Measurements from ENCODE around the gene TRIM38.
A peak's percentile ranks its signal among the peaks of the same experiment; 100 is the strongest.

TRIM38 gene

DNA sequence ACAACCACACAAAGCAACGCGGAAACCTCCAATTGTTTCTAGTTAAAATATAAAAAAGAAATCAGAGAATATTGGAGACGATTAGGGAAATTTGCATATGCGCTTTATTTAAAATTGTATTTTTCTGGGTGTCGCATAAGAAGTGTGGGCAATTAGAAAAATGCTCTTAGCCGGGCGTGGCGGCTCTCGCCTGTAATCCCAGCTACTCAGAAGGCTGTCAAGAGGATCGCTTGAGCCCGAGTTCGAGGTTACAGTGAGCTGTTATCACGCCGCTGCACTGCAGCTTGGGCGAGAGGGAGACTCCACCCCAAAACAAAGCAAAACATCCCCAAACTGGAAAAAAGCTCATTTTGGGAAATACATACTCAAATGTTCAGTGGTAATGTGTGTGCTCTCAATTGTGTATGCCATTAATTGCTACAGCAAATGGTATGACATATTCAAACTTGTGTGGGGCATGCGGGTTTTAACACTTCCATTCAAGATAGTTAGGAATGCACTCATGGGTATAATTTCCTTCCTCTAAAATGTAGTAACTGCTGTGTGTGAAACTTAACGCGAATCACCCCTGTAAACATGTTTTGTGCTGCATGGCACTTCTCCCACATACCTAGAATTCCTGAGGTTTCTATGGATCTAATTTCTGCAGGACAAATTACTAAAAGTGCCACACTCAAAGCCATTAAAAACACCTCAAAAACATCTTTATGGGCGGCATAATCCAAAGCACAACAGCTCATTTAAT is 69.9 kb downstream of the TRIM38 start:
- Histone ChIP-seq H3K4me3 (ENCODE audit: low read depth, low read length) (peak overlapping the region; percentile 57), H3K4me1 (ENCODE audit: control insufficient read depth, insufficient read depth, low read length) (peaks cover 12% of the 10 kb centered on the region), H3K9me3 (ENCODE audit: control insufficient read depth, insufficient read depth, low read depth, low read length) (no peaks in the 10 kb centered on the region), H3K27ac (ENCODE audit: extremely low read depth, low read depth, low read length) (peak overlapping the region; percentile 54), H3K36me3 (ENCODE audit: control insufficient read depth in 2 of 2, insufficient read depth in 1 of 2, low read length in 2 of 2) (no peaks in the 10 kb centered on the region)
- CTCF ChIA-PET, result interaction anchor here (0.5 to 3.4 kb wide), 11 partner anchors 23 to 519 kb away, joined by 3 to 16 read pairs (median 3); a partner anchor contains a TSS
- TF ChIP-seq ZNF664 (tag by site-specific recombination; IDR thresholded peaks at IDR 0.05) (no peak), IKZF3 (tag by site-specific recombination; IDR thresholded peaks at IDR 0.05) (peak; percentile 76), ZNF660 (tag by site-specific recombination; IDR thresholded peaks at IDR 0.05) (no peak), ZNF37A (tag by site-specific recombination; IDR thresholded peaks at IDR 0.05) (no peak), REPIN1 (tag by site-specific recombination; IDR thresholded peaks at IDR 0.05; ENCODE audit: low read depth) (no peak), ZNF529 (tag by site-specific recombination; IDR thresholded peaks at IDR 0.05; ENCODE audit: insufficient replicate concordance) (no peak), ZNF157 (tag by site-specific recombination; IDR thresholded peaks at IDR 0.05) (no peak), ZNF184 (tag by site-specific recombination; IDR thresholded peaks at IDR 0.05) (peak; percentile 25; the same call in 1 of the 2 replicates), HOXC10 (CRISPR knock-in tag; IDR thresholded peaks at IDR 0.05) (no peak), ZNF292 (tag by site-specific recombination; IDR thresholded peaks at IDR 0.05; ENCODE audit: borderline replicate concordance, low read depth) (no peak), ZFP41 (tag by site-specific recombination; IDR thresholded peaks at IDR 0.05; ENCODE audit: borderline replicate concordance) (no peak), ZNF777 (tag by site-specific recombination; IDR thresholded peaks at IDR 0.05; ENCODE audit: borderline replicate concordance) (no peak), ZNF114 (tag by site-specific recombination; IDR thresholded peaks at IDR 0.05) (no peak), KLF10 (tag by site-specific recombination; IDR thresholded peaks at IDR 0.05) (no peak; the same call in 1 of the 2 replicates), ZBTB17 (tag by site-specific recombination; IDR thresholded peaks at IDR 0.05) (no peak), KLF1 (tag by site-specific recombination; IDR thresholded peaks at IDR 0.05) (no peak; the same call in 1 of the 2 replicates), ZNF132 (tag by site-specific recombination; IDR thresholded peaks at IDR 0.05; ENCODE audit: borderline replicate concordance) (no peak), ZBTB48 (tag by site-specific recombination; IDR thresholded peaks at IDR 0.05) (no peak), ZBTB8A (tag by site-specific recombination; IDR thresholded peaks at IDR 0.05) (no peak), ZNF626 (tag by site-specific recombination; IDR thresholded peaks at IDR 0.05) (peak; percentile 4; the same call in 1 of the 2 replicates), ZNF629 (tag by site-specific recombination; IDR thresholded peaks at IDR 0.05) (peak; percentile 5; the same call in 1 of the 2 replicates), ZBTB21 (tag by site-specific recombination; IDR thresholded peaks at IDR 0.05) (no peak), SALL2 (tag by site-specific recombination; IDR thresholded peaks at IDR 0.05; ENCODE audit: borderline replicate concordance) (no peak), ZNF426 (tag by site-specific recombination; IDR thresholded peaks at IDR 0.05) (no peak)
- TF ChIP-seq, protein P1, sequence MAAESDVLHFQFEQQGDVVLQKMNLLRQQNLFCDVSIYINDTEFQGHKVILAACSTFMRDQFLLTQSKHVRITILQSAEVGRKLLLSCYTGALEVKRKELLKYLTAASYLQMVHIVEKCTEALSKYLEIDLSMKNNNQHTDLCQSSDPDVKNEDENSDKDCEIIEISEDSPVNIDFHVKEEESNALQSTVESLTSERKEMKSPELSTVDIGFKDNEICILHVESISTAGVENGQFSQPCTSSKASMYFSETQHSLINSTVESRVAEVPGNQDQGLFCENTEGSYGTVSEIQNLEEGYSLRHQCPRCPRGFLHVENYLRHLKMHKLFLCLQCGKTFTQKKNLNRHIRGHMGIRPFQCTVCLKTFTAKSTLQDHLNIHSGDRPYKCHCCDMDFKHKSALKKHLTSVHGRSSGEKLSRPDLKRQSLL (tag by site-specific recombination; IDR thresholded peaks at IDR 0.05), result no peak
- TF ChIP-seq, protein P2, sequence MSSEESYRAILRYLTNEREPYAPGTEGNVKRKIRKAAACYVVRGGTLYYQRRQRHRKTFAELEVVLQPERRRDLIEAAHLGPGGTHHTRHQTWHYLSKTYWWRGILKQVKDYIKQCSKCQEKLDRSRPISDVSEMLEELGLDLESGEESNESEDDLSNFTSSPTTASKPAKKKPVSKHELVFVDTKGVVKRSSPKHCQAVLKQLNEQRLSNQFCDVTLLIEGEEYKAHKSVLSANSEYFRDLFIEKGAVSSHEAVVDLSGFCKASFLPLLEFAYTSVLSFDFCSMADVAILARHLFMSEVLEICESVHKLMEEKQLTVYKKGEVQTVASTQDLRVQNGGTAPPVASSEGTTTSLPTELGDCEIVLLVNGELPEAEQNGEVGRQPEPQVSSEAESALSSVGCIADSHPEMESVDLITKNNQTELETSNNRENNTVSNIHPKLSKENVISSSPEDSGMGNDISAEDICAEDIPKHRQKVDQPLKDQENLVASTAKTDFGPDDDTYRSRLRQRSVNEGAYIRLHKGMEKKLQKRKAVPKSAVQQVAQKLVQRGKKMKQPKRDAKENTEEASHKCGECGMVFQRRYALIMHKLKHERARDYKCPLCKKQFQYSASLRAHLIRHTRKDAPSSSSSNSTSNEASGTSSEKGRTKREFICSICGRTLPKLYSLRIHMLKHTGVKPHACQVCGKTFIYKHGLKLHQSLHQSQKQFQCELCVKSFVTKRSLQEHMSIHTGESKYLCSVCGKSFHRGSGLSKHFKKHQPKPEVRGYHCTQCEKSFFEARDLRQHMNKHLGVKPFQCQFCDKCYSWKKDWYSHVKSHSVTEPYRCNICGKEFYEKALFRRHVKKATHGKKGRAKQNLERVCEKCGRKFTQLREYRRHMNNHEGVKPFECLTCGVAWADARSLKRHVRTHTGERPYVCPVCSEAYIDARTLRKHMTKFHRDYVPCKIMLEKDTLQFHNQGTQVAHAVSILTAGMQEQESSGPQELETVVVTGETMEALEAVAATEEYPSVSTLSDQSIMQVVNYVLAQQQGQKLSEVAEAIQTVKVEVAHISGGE (tag by site-specific recombination; conservative IDR thresholded peaks at IDR 0.05; ENCODE audit: low read depth), result no peak
- TF ChIP-seq, protein P3, sequence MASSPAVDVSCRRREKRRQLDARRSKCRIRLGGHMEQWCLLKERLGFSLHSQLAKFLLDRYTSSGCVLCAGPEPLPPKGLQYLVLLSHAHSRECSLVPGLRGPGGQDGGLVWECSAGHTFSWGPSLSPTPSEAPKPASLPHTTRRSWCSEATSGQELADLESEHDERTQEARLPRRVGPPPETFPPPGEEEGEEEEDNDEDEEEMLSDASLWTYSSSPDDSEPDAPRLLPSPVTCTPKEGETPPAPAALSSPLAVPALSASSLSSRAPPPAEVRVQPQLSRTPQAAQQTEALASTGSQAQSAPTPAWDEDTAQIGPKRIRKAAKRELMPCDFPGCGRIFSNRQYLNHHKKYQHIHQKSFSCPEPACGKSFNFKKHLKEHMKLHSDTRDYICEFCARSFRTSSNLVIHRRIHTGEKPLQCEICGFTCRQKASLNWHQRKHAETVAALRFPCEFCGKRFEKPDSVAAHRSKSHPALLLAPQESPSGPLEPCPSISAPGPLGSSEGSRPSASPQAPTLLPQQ (tag by site-specific recombination; IDR thresholded peaks at IDR 0.05), result no peak
- TF ChIP-seq, protein P4, sequence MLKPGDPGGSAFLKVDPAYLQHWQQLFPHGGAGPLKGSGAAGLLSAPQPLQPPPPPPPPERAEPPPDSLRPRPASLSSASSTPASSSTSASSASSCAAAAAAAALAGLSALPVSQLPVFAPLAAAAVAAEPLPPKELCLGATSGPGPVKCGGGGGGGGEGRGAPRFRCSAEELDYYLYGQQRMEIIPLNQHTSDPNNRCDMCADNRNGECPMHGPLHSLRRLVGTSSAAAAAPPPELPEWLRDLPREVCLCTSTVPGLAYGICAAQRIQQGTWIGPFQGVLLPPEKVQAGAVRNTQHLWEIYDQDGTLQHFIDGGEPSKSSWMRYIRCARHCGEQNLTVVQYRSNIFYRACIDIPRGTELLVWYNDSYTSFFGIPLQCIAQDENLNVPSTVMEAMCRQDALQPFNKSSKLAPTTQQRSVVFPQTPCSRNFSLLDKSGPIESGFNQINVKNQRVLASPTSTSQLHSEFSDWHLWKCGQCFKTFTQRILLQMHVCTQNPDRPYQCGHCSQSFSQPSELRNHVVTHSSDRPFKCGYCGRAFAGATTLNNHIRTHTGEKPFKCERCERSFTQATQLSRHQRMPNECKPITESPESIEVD (tag by site-specific recombination; IDR thresholded peaks at IDR 0.05), result peak; percentile 75
- TF ChIP-seq, protein P5, sequence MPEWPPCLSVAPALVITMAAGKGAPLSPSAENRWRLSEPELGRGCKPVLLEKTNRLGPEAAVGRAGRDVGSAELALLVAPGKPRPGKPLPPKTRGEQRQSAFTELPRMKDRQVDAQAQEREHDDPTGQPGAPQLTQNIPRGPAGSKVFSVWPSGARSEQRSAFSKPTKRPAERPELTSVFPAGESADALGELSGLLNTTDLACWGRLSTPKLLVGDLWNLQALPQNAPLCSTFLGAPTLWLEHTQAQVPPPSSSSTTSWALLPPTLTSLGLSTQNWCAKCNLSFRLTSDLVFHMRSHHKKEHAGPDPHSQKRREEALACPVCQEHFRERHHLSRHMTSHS (tag by site-specific recombination; IDR thresholded peaks at IDR 0.05), result no peak
- POLR2A ChIA-PET, result interaction anchor here (0.6 to 6.0 kb wide), 44 partner anchors 7 to 1860 kb away, joined by 3 to 336 read pairs (median 5); a partner anchor contains a TSS
